HepG2 (cell line): ENCODE results near the gene DENND4A. TPM values are rescaled to one million over a fixed set of nuclear protein-coding genes. Genes with fewer than 3 reads are reported as not detected.

ENCODE experiments used
- AKAP8 ChIP-seq: sonication (generic); formaldehyde crosslinking; IDR thresholded peaks from 2 replicates; pipeline ENCODE4 v1.5.1; 2020; ENCODE audit warnings: mild to moderate bottlenecking, missing genetic modification reagents
- CEBPB ChIP-seq: IDR thresholded peaks from 2 replicates; pipeline ENCODE4 v1.6.1; 2011; ENCODE audit warnings: low read depth, low read length, improper control_type of control experiment, borderline replicate concordance
- CTCF ChIP-seq: sonication (generic); formaldehyde crosslinking; IDR thresholded peaks from 2 replicates; pipeline ENCODE4 v1.5.0; 2020; ENCODE audit warnings: mild to moderate bottlenecking, missing genetic modification reagents, moderate library complexity
- EZH2 ChIP-seq: conservative IDR thresholded peaks from 2 replicates; pipeline ENCODE4 v1.6.1; 2012; ENCODE audit warnings: mild to moderate bottlenecking, low read depth, low read length, moderate library complexity
- FOXA3 ChIP-seq: IDR thresholded peaks from 2 replicates; pipeline ENCODE4 v1.6.1; 2016; ENCODE audit warnings: missing genetic modification reagents, missing compliant biosample characterization
- MAFF ChIP-seq: IDR thresholded peaks from 2 replicates; pipeline ENCODE4 v1.6.1; 2011; ENCODE audit warnings: low read depth, low read length, improper control_type of control experiment
- RARG ChIP-seq: sonication (generic); formaldehyde crosslinking; IDR thresholded peaks from 2 replicates; pipeline ENCODE4 v1.4.0; 2020; ENCODE audit warnings: low read depth, mild to moderate bottlenecking, missing genetic modification reagents
- STAT6 ChIP-seq: sonication (generic); formaldehyde crosslinking; IDR thresholded peaks from 2 replicates; pipeline ENCODE4 v1.4.0; 2020; ENCODE audit warnings: missing genetic modification reagents, mild to moderate bottlenecking, borderline replicate concordance
- ZBTB21 ChIP-seq: sonication (generic); formaldehyde crosslinking; IDR thresholded peaks from 2 replicates; pipeline ENCODE4 v1.4.0; 2020; ENCODE audit warnings: missing genetic modification reagents
- ZNF138 ChIP-seq: sonication (generic); formaldehyde crosslinking; IDR thresholded peaks from 2 replicates; pipeline ENCODE4 v1.5.0; 2020; ENCODE audit warnings: mild to moderate bottlenecking, low read depth, missing genetic modification reagents
- ZNF407 ChIP-seq: sonication (generic); formaldehyde crosslinking; IDR thresholded peaks from one replicate; pipeline ENCODE4 v1.5.1; 2020; ENCODE audit warnings: mild to moderate bottlenecking, missing genetic modification reagents; ENCODE audit errors: not compliant biosample characterization
- ZNF432 ChIP-seq: sonication (generic); formaldehyde crosslinking; IDR thresholded peaks from 2 replicates; pipeline ENCODE4 v1.5.0; 2020; ENCODE audit warnings: missing genetic modification reagents, mild to moderate bottlenecking, borderline replicate concordance
- ZNF484 ChIP-seq: sonication (generic); formaldehyde crosslinking; IDR thresholded peaks from 2 replicates; pipeline ENCODE4 v1.5.1; 2020; ENCODE audit warnings: mild to moderate bottlenecking, low read depth, missing genetic modification reagents, borderline replicate concordance
- ZNF567 ChIP-seq: sonication (generic); formaldehyde crosslinking; IDR thresholded peaks from 2 replicates; pipeline ENCODE4 v1.8.1; 2023; ENCODE audit warnings: mild to moderate bottlenecking, missing genetic modification reagents, borderline replicate concordance
- ZSCAN30 ChIP-seq: sonication (generic); formaldehyde crosslinking; IDR thresholded peaks from 2 replicates; pipeline ENCODE4 v1.5.0; 2020; ENCODE audit warnings: mild to moderate bottlenecking, missing genetic modification reagents
- ZUFSP ChIP-seq: sonication (generic); formaldehyde crosslinking; IDR thresholded peaks from 2 replicates; pipeline ENCODE4 v1.9.0; 2021; ENCODE audit warnings: missing genetic modification reagents, mild to moderate bottlenecking, borderline replicate concordance
- polyA plus RNA-seq, 8 experiments: library from polyadenylated mRNA; depleted of rRNA in 3 of 8; stranded (reverse) in 7 of 8; unstranded in 1 of 8; fragments of >200 nt; fragmentation: Illumina TruSeq in 4 of 8; extraction: Trizol in 4 of 8; gene quantifications; 2 replicates each; pipeline versions ENCODE4 v1.2.1 to v1.2.3, GENCODE V29; 2011 to 2016; ENCODE audit warnings: low read depth in 4 of 8, missing spikeins in 1 of 8, mixed read lengths in 1 of 8; ENCODE audit not compliant: insufficient read depth in 1 of 8
- total RNA-seq, 5 experiments: library from RNA; depleted of rRNA; stranded (reverse); fragments of >200 nt; fragmentation: Illumina TruSeq; extraction: Trizol; gene quantifications; 2 replicates each; pipeline ENCODE4 v1.2.3, GENCODE V29; 2016; ENCODE audit warnings: low read depth in 1 of 5

DENND4A gene
- total and polyA plus RNA-seq, 2 of the 13 experiments (the other 11 are each of a cell fraction or from before 2014, with no cell fraction given), result 13.2 to 18.6 TPM

GRCh38 chr15:65839985-65840384, 47.9 kb upstream of the DENND4A start (continued):
- TF ChIP-seq ZNF407 (CRISPR knock-in tag), result no peak
- no peak for TF ChIP-seq ZNF567 (CRISPR knock-in tag)
- TF ChIP-seq ZNF432 (CRISPR knock-in tag), result no peak
- peak; percentile 67; the same call in 1 of the 2 replicates for TF ChIP-seq FOXA3 (CRISPR knock-in tag)
- no peak for TF ChIP-seq MAFF
- TF ChIP-seq ZBTB21, result no peak
- TF ChIP-seq ZNF138 (CRISPR knock-in tag), result no peak
- TF ChIP-seq EZH2, result no peak
- no peak for TF ChIP-seq ZSCAN30 (CRISPR knock-in tag)
- TF ChIP-seq CEBPB, result peak; percentile 56; the same call in 1 of the 2 replicates
- no peak for TF ChIP-seq STAT6 (CRISPR knock-in tag)
- TF ChIP-seq ZNF484 (CRISPR knock-in tag), result no peak
- TF ChIP-seq ZUFSP (CRISPR knock-in tag), result no peak
- no peak for TF ChIP-seq CTCF (CRISPR knock-in tag)
- no peak for TF ChIP-seq RARG (CRISPR knock-in tag)
- no peak for TF ChIP-seq AKAP8 (CRISPR knock-in tag)
